B cell (primary cell): Measurements from ENCODE around the gene PHB1. TPM values are rescaled to one million over a fixed set of nuclear protein-coding genes. Genes with fewer than 3 reads are reported as not detected.
A peak's percentile ranks its signal among the peaks of the same experiment; 100 is the strongest.

Source experiments
- ATAC-seq: fragments of 200-7000 bp; cut with Tn5 transposase; one replicate; pipeline ENCODE4 v1.10.0; 2021; ENCODE audit warnings: low read depth, mild to moderate bottlenecking, moderate number of reproducible peaks, moderate library complexity
- CTCF ChIA-PET: fragments of 350-600 bp; sonication (Branson Sonifier 250); formaldehyde crosslinking; loops from one replicate; lab custom pipeline; 2021; ENCODE audit warnings: antibody characterized with exemption, inconsistent platforms; lab: Charles Lee
- POLR2A ChIA-PET: fragments of 350-600 bp; sonication (Branson Sonifier 250); formaldehyde crosslinking; loops from one replicate; lab custom pipeline; 2021; ENCODE audit warnings: antibody characterized with exemption; lab: Charles Lee
- DNase-seq: peaks from one replicate; pipeline ENCODE4 v3.0.0; 2013
- H2AFZ ChIP-seq: 2 replicates; pipeline ENCODE4 v1.6.1; 2012; ENCODE audit warnings: mild to moderate bottlenecking, low read depth, low read length; ENCODE audit not compliant: insufficient read depth, poor library complexity, severe bottlenecking
- H3K27ac ChIP-seq, 2 donors: 1 replicate in 1 of 2; 2 replicates in 1 of 2; pipeline ENCODE4 v1.5.1; 2012 to 2013; ENCODE audit warnings: low read length in 2 of 2, mild to moderate bottlenecking in 2 of 2, moderate library complexity in 1 of 2
- H3K27me3 ChIP-seq, 4 experiments: fragments of 200-600 bp in 1 of 4; sonication (generic) in 1 of 4; replicated peaks in 1 of 4; 1 replicate in 2 of 4; 2 replicates in 2 of 4; pipeline versions ENCODE4 v1.6.1 to v1.7.0; 2013 to 2016; ENCODE audit warnings: low read length in 3 of 4, mild to moderate bottlenecking in 2 of 4, mixed read lengths in 1 of 4, moderate library complexity in 1 of 4; ENCODE audit not compliant: insufficient read depth in 4 of 4, control insufficient read depth in 3 of 4; ENCODE audit errors: control extremely low read depth in 1 of 4
- H3K36me3 ChIP-seq, 2 experiments: replicated peaks in 1 of 2; 1 replicate in 1 of 2; 2 replicates in 1 of 2; pipeline versions ENCODE4 v1.6.1 to v1.7.1; 2013; ENCODE audit warnings: low read length in 1 of 2; ENCODE audit not compliant: insufficient read depth in 2 of 2, control insufficient read depth in 1 of 2; ENCODE audit errors: control extremely low read depth in 1 of 2, extremely low read depth in 1 of 2
- H3K4me1 ChIP-seq, 2 donors: fragments of 200-600 bp in 1 of 2; sonication (generic) in 1 of 2; 1 replicate in 1 of 2; 2 replicates in 1 of 2; pipeline versions ENCODE4 v1.5.1 to v1.6.1; 2013 to 2017; ENCODE audit warnings: low read length in 2 of 2; ENCODE audit not compliant: control insufficient read depth in 2 of 2, insufficient read depth in 2 of 2
- H3K4me2 ChIP-seq: replicated peaks from 2 replicates; pipeline ENCODE3; 2012; ENCODE audit warnings: mild to moderate bottlenecking, low read depth, low read length; ENCODE audit not compliant: poor library complexity, severe bottlenecking
- H3K4me3 ChIP-seq, 5 experiments: fragments of 200-600 bp in 1 of 5; sonication (generic) in 1 of 5; 1 replicate in 3 of 5; 2 replicates in 2 of 5; pipeline versions ENCODE4 v1.5.1 to v1.7.0; 2011 to 2016; ENCODE audit warnings: low read length in 4 of 5, mild to moderate bottlenecking in 4 of 5, low read depth in 2 of 5, control low read depth in 1 of 5, moderate library complexity in 1 of 5; ENCODE audit not compliant: insufficient read depth in 1 of 5; ENCODE audit errors: control extremely low read depth in 1 of 5, extremely low read depth in 1 of 5
- H3K79me2 ChIP-seq: fragments of 200-600 bp; sonication (generic); one replicate; pipeline ENCODE4 v1.6.0; 2016; ENCODE audit warnings: low read length; ENCODE audit not compliant: control insufficient read depth, insufficient read depth
- H3K9ac ChIP-seq: fragments of 200-600 bp; sonication (generic); 2 replicates; pipeline ENCODE4 v1.6.1; 2017; ENCODE audit warnings: mild to moderate bottlenecking, low read length, moderate library complexity
- H3K9me3 ChIP-seq, 3 donors: one replicate each; pipeline versions ENCODE4 v1.6.1 to v1.7.1; 2013; ENCODE audit warnings: low read length in 2 of 3; ENCODE audit not compliant: control insufficient read depth in 2 of 3, insufficient read depth in 1 of 3; ENCODE audit errors: control extremely low read depth in 1 of 3
- H4K20me1 ChIP-seq: 2 replicates; pipeline ENCODE4 v1.6.0; 2012; ENCODE audit warnings: mild to moderate bottlenecking, low read length; ENCODE audit not compliant: insufficient read depth, control insufficient read depth, poor library complexity, severe bottlenecking
- H3K27ac Mint-ChIP-seq: one replicate; pipeline ENCODE4 v1.8.0; 2021; ENCODE audit warnings: mixed read lengths
- H3K27me3 Mint-ChIP-seq: one replicate; pipeline ENCODE4 v1.8.0; 2021; ENCODE audit warnings: mixed read lengths
- H3K4me1 Mint-ChIP-seq: one replicate; pipeline ENCODE4 v1.8.0; 2021; ENCODE audit warnings: mixed read lengths
- H3K4me3 Mint-ChIP-seq: one replicate; pipeline ENCODE4 v1.8.0; 2021; ENCODE audit warnings: mixed read lengths
- H3K9me3 Mint-ChIP-seq: one replicate; pipeline ENCODE4 v1.8.0; 2022; ENCODE audit warnings: mixed read lengths; ENCODE audit not compliant: insufficient read depth
- EZH2 ChIP-seq: IDR thresholded peaks from 2 replicates; pipeline ENCODE4 v1.6.1; 2012; ENCODE audit warnings: borderline replicate concordance, low read depth, mild to moderate bottlenecking, moderate library complexity, low read length; ENCODE audit not compliant: insufficient read depth, poor library complexity, severe bottlenecking
- WGBS: methylation state at CpG from one replicate; pipeline ENCODE4 v1.1.5; 2013; ENCODE audit warnings: missing lambda C conversion rate; ENCODE audit not compliant: insufficient coverage; 5-methylcytosine and 5-hydroxymethylcytosine counted together
- intact Hi-C: fragments of 100-400 bp; cut with micrococcal nuclease; formaldehyde crosslinking; loops from one replicate; pipeline ENCODE4 v1.10.0; 2022
- polyA plus RNA-seq: library from polyadenylated mRNA; depleted of rRNA; stranded (reverse); fragments of >200 nt; gene quantifications from 2 replicates; pipeline ENCODE4 v1.2.3, GENCODE V29; 2012
- total RNA-seq, 2 donors: library from RNA; stranded (reverse); fragments of 120-200 nt in 1 of 2; gene quantifications; 1 replicate in 1 of 2; 2 replicates in 1 of 2; pipeline versions ENCODE4 v1.2.3 to v1.2.4, GENCODE V29; 2013 to 2022
- TF ChIP-seq, protein P1 (sequence below): fragments of 200-600 bp; IDR thresholded peaks from one replicate; pipeline ENCODE4 v1.8.0; 2022; ENCODE audit warnings: antibody characterized with exemption, mild to moderate bottlenecking

The PHB1 gene
- total and polyA plus RNA-seq, 2 donors (not counting 1 experiment from before 2014, with no cell fraction given), result 45.5 to 72.3 TPM

- Histone ChIP-seq H3K9me3 (no peaks in the 10 kb centered on the region), H3K4me2 (peak overlapping the region; percentile 76), H3K4me1 (peaks cover 54 to 57% of the 10 kb centered on the region in 2 donors), H3K27me3 (no peaks in the 10 kb centered on the region), H3K79me2 (peaks cover 70% of the 10 kb centered on the region), H3K27ac (peak overlapping the region; percentile 59 to 76), H2AFZ (peak overlapping the region; percentile 30), H3K9ac (peak overlapping the region; percentile 42), H3K4me3 (peak overlapping the region in 3 of 5 experiments; percentile 5 to 95 (median 28)), H4K20me1 (peaks cover 21% of the 10 kb centered on the region), H3K36me3 (no peaks in the 10 kb centered on the region)
- DNase-seq (peak; percentile 53), ATAC-seq (no peak)
- intact Hi-C loops, result no loop called here
- TF ChIP-seq EZH2, result no peak
- TF ChIP-seq, protein P1, sequence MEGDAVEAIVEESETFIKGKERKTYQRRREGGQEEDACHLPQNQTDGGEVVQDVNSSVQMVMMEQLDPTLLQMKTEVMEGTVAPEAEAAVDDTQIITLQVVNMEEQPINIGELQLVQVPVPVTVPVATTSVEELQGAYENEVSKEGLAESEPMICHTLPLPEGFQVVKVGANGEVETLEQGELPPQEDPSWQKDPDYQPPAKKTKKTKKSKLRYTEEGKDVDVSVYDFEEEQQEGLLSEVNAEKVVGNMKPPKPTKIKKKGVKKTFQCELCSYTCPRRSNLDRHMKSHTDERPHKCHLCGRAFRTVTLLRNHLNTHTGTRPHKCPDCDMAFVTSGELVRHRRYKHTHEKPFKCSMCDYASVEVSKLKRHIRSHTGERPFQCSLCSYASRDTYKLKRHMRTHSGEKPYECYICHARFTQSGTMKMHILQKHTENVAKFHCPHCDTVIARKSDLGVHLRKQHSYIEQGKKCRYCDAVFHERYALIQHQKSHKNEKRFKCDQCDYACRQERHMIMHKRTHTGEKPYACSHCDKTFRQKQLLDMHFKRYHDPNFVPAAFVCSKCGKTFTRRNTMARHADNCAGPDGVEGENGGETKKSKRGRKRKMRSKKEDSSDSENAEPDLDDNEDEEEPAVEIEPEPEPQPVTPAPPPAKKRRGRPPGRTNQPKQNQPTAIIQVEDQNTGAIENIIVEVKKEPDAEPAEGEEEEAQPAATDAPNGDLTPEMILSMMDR, result no peak
- peak overlapping the region; percentile 81 for H3K4me3 Mint-ChIP-seq
- no peaks in the 10 kb centered on the region for H3K27me3 Mint-ChIP-seq
- ChIA-PET CTCF (interaction anchor here (0.5 to 12.2 kb wide), 10 partner anchors 10 to 950 kb away, joined by 3 to 114 read pairs (median 4); no protein-coding TSS in a partner anchor), POLR2A (interaction anchor here (0.5 to 1.0 kb wide), 4 partner anchors 9 to 167 kb away, joined by 3 read pairs; no protein-coding TSS in a partner anchor)
- H3K27ac Mint-ChIP-seq, result peak overlapping the region; percentile 89
- no CpG with 5 or more reads among the region's 4 CpGs for WGBS
- no peaks in the 10 kb centered on the region for H3K9me3 Mint-ChIP-seq
- peaks cover 53% of the 10 kb centered on the region for H3K4me1 Mint-ChIP-seq
Measured at GRCh38 chr17:49358641-49359247, 55.9 kb downstream of the PHB1 start.

DNA sequence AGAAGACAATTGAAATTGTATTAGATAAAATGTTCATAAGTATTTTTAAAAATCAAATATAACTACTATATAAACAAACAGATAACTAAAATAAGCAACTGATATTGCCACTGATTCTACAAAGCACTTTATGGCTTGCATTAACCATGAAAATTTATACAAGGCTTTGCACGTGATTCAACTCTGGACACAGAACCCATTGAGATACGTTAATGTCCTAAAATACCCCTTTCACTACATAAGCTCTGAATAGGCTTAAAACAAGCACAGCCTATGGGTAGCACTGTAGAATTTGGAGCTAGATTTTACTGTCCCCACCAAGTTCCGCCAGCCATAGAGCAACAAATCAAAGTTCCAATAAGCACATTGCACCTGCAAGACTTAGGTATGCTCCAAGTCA, 57.2 kb downstream of the PHB1 start:
- no peak for ATAC-seq
- Histone ChIP-seq H3K27ac (peak overlapping the region in 1 of 2 donors; percentile 76), H3K4me3 (no peak overlapping the region), H3K36me3 (no peaks in the 10 kb centered on the region), H3K79me2 (peaks cover 83% of the 10 kb centered on the region), H3K9ac (no peak overlapping the region), H3K4me2 (peak overlapping the region; percentile 76), H4K20me1 (peaks cover 24% of the 10 kb centered on the region), H2AFZ (no peak overlapping the region), H3K4me1 (peaks cover 49 to 58% of the 10 kb centered on the region in 2 donors), H3K27me3 (no peaks in the 10 kb centered on the region), H3K9me3 (no peaks in the 10 kb centered on the region)
- H3K27me3 Mint-ChIP-seq, result no peaks in the 10 kb centered on the region
- CTCF ChIA-PET, result interaction anchor here (0.9 to 12.2 kb wide), 7 partner anchors 15 to 51 kb away, joined by 3 to 114 read pairs (median 3); no protein-coding TSS in a partner anchor
- H3K4me3 Mint-ChIP-seq, result peak overlapping the region; percentile 81
- no peaks in the 10 kb centered on the region for H3K9me3 Mint-ChIP-seq
- DNase-seq, result no peak
- intact Hi-C loops, result no loop called here
- peaks cover 57% of the 10 kb centered on the region for H3K4me1 Mint-ChIP-seq
- POLR2A ChIA-PET, result interaction anchor here (1.0 kb wide), 1 partner anchor 31 kb away, joined by 3 read pairs; no protein-coding TSS in a partner anchor
- no peak for TF ChIP-seq EZH2
- TF ChIP-seq, protein P1, result no peak
- WGBS, result 86% methylated on average over 3 of the region's 3 CpGs
- peak overlapping the region; percentile 89 for H3K27ac Mint-ChIP-seq
